Vagina (tissue), 2 donors: ENCODE results near the gene MRPL41.

Experiments used
- POLR2A ChIP-seq, 2 donors: fragments of 450-650 bp; IDR thresholded peaks; one replicate each; pipeline ENCODE4 v1.6.1; 2017; ENCODE audit warnings: antibody characterized with exemption in 2 of 2, mild to moderate bottlenecking in 2 of 2, moderate library complexity in 2 of 2
- POLR2AphosphoS5 ChIP-seq, 2 donors: sonication (generic); formaldehyde crosslinking; IDR thresholded peaks; one replicate each; pipeline ENCODE4 v1.9.0; 2017; ENCODE audit warnings: antibody characterized with exemption in 2 of 2, mild to moderate bottlenecking in 2 of 2, low read depth in 1 of 2; ENCODE audit not compliant: insufficient read depth in 1 of 2
- TF ChIP-seq, protein P1 (sequence below), 3 experiments: fragments of 450-650 bp in 2 of 3; fragments of 200-600 bp in 1 of 3; sonication (generic) in 1 of 3; IDR thresholded peaks; one replicate each; pipeline ENCODE4 v1.5.1; 2017 to 2019; ENCODE audit warnings: antibody characterized with exemption in 3 of 3, mild to moderate bottlenecking in 2 of 3, moderate library complexity in 2 of 3

DNA sequence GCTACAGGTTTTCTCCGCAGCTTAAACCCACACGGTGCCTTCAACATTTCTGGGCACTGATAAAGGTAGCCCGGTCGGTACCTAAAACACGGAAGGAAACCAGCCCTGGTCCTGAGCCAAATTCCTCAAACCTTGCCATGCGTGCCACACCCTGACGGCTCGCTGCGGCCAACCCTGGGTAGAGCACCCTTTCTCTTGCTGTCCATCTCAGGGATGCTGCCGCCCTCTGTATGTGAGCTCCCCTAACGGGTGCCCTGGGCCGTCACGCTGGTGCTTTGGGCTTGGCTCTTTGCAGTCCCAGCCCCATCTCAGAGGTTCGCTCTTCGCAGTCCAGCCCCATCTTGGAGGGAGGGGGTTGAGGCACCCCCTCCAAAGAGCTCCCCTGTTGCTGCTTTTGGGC lies 45.4 kb upstream of the MRPL41 start:
- no peak for TF ChIP-seq POLR2A (IDR thresholded peaks at IDR 0.05)
- TF ChIP-seq, protein P1, sequence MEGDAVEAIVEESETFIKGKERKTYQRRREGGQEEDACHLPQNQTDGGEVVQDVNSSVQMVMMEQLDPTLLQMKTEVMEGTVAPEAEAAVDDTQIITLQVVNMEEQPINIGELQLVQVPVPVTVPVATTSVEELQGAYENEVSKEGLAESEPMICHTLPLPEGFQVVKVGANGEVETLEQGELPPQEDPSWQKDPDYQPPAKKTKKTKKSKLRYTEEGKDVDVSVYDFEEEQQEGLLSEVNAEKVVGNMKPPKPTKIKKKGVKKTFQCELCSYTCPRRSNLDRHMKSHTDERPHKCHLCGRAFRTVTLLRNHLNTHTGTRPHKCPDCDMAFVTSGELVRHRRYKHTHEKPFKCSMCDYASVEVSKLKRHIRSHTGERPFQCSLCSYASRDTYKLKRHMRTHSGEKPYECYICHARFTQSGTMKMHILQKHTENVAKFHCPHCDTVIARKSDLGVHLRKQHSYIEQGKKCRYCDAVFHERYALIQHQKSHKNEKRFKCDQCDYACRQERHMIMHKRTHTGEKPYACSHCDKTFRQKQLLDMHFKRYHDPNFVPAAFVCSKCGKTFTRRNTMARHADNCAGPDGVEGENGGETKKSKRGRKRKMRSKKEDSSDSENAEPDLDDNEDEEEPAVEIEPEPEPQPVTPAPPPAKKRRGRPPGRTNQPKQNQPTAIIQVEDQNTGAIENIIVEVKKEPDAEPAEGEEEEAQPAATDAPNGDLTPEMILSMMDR (IDR thresholded peaks at IDR 0.05), result no peak
- no peak for TF ChIP-seq POLR2AphosphoS5 (IDR thresholded peaks at IDR 0.05; ENCODE audit: insufficient read depth in 1 of 2, low read depth in 1 of 2)
